HG03354 (cell line): Measurements from ENCODE around the gene ANKRD33.

ENCODE experiments used
- ATAC-seq: cut with Tn5 transposase; IDR thresholded peaks from one replicate; pipeline ENCODE4 v1.9.1; 2021; ENCODE audit warnings: mild to moderate bottlenecking; ENCODE audit not compliant: unreplicated experiment, poor library complexity, severe bottlenecking

The ANKRD33 gene

GRCh38 chr12:51887476-51888315 lies at the start of gene ANKRD33:
Gene ANKRD33 (plus strand): TSS chr12:51888103. CDS start chr12:51888187, 84 bp downstream.
- no peak for ATAC-seq

GRCh38 chr12:51838762-51839161 lies 49.1 kb upstream of the ANKRD33 start:
- no peak for ATAC-seq

- no peak for ATAC-seq
Measured at GRCh38 chr12:51839310-51839947, 48.5 kb upstream of the ANKRD33 start.

GRCh38 chr12:51840966-51841365 lies 46.9 kb upstream of the ANKRD33 start:
- no peak for ATAC-seq

- no peak for ATAC-seq
Measured at GRCh38 chr12:51841727-51842126, 46.2 kb upstream of the ANKRD33 start.

- no peak for ATAC-seq
Measured at GRCh38 chr12:51844854-51845253, 43.0 kb upstream of the ANKRD33 start.

- no peak for ATAC-seq
Measured at GRCh38 chr12:51845482-51845881, 42.4 kb upstream of the ANKRD33 start.

- no peak for ATAC-seq
Measured at GRCh38 chr12:51846271-51846691, 41.6 kb upstream of the ANKRD33 start.

GRCh38 chr12:51846911-51847642 lies 40.8 kb upstream of the ANKRD33 start:
- ATAC-seq: no peak

- ATAC-seq: no peak
Measured at GRCh38 chr12:51847643-51848325, 40.1 kb upstream of the ANKRD33 start.

GRCh38 chr12:51848326-51848727 lies 39.6 kb upstream of the ANKRD33 start, which contains the start of gene FIGNL2:
Gene FIGNL2 (minus strand): TSS chr12:51848718. CDS start chr12:51822413, 26,305 bp downstream.
- ATAC-seq: no peak

GRCh38 chr12:51848841-51849735 lies 38.8 kb upstream of the ANKRD33 start:
- ATAC-seq: no peak

- no peak for ATAC-seq
Measured at GRCh38 chr12:51850081-51850964, 37.6 kb upstream of the ANKRD33 start.

GRCh38 chr12:51850965-51851299 lies 37.0 kb upstream of the ANKRD33 start:
- ATAC-seq: no peak

GRCh38 chr12:51851413-51852124 lies 36.3 kb upstream of the ANKRD33 start:
- no peak for ATAC-seq

GRCh38 chr12:51852404-51853137 lies 35.3 kb upstream of the ANKRD33 start:
- no peak for ATAC-seq
